Hematopoietic multipotent progenitor cell (in vitro differentiated cells): ENCODE measurements around the gene CTNNA2. TPM values are rescaled to one million over a fixed set of nuclear protein-coding genes. Genes with fewer than 3 reads are reported as not detected.
A peak's percentile ranks its signal among the peaks of the same experiment; 100 is the strongest.

Source experiments
- DNase-seq, 3 donors: peaks; one replicate each; pipeline ENCODE4 v3.0.0-alpha.2; 2011 to 2015; ENCODE audit warnings: low read depth in 2 of 3, low spot score in 2 of 3
- total RNA-seq: library from RNA; depleted of rRNA; stranded (reverse); fragments of >200 nt; gene quantifications from one replicate; pipeline ENCODE4 v1.2.3, GENCODE V29; 2012

The CTNNA2 gene
- total RNA-seq, 1 donor: not detected

- DNase-seq: no peak
Observed at GRCh38 chr2:79909521-79909920, 396.7 kb downstream of the CTNNA2 start.

- no peak for DNase-seq
Observed at GRCh38 chr2:79910643-79911042, 397.8 kb downstream of the CTNNA2 start.

GRCh38 chr2:79915455-79915854 is 402.6 kb downstream of the CTNNA2 start:
- no peak for DNase-seq

GRCh38 chr2:79916285-79916684 is 403.4 kb downstream of the CTNNA2 start:
- no peak for DNase-seq

- DNase-seq: no peak
Observed at GRCh38 chr2:79920512-79921076, 407.7 kb downstream of the CTNNA2 start.

- DNase-seq: no peak
Observed at GRCh38 chr2:79929624-79930023, 416.8 kb downstream of the CTNNA2 start.

GRCh38 chr2:79935046-79935732 is 422.3 kb downstream of the CTNNA2 start:
- no peak for DNase-seq

- peak in 2 of 3 donors; percentile 45 to 73 for DNase-seq
Observed at GRCh38 chr2:79935771-79936657, 423.2 kb downstream of the CTNNA2 start.

- no peak for DNase-seq
Observed at GRCh38 chr2:79936715-79937114, 423.9 kb downstream of the CTNNA2 start.

- DNase-seq: no peak
Observed at GRCh38 chr2:79938648-79939047, 425.8 kb downstream of the CTNNA2 start.

- DNase-seq: no peak
Observed at GRCh38 chr2:79940364-79940763, 427.5 kb downstream of the CTNNA2 start.

- DNase-seq: no peak
Observed at GRCh38 chr2:79941179-79941578, 428.3 kb downstream of the CTNNA2 start.

GRCh38 chr2:79944205-79944604 is 431.4 kb downstream of the CTNNA2 start:
- DNase-seq: no peak

GRCh38 chr2:79945653-79946445 is 433.0 kb downstream of the CTNNA2 start:
- no peak for DNase-seq

- DNase-seq: no peak
Observed at GRCh38 chr2:79947751-79948150, 434.9 kb downstream of the CTNNA2 start.

- no peak for DNase-seq
Observed at GRCh38 chr2:79950526-79950925, 437.7 kb downstream of the CTNNA2 start.

- DNase-seq: no peak
Observed at GRCh38 chr2:79952616-79953015, 439.8 kb downstream of the CTNNA2 start.

GRCh38 chr2:79960035-79960434 is 447.2 kb downstream of the CTNNA2 start:
- no peak for DNase-seq

GRCh38 chr2:79960519-79960918 is 447.7 kb downstream of the CTNNA2 start:
- no peak for DNase-seq

- DNase-seq: no peak
Observed at GRCh38 chr2:79964966-79965365, 452.1 kb downstream of the CTNNA2 start.

- no peak for DNase-seq
Observed at GRCh38 chr2:79966369-79966768, 453.5 kb downstream of the CTNNA2 start.
